GM10266 (cell line): ENCODE results near the gene PIGR.

ENCODE experiments used
- DNase-seq: peaks from one replicate; pipeline ENCODE4 v3.0.0; 2012; ENCODE audit errors: extremely low spot score
- CTCF ChIP-seq: IDR thresholded peaks from 2 replicates; pipeline ENCODE4 v1.5.1; 2012; ENCODE audit warnings: mild to moderate bottlenecking, low read depth; ENCODE audit not compliant: control insufficient read depth, insufficient read depth; ENCODE audit errors: missing control alignments

The PIGR gene

DNA sequence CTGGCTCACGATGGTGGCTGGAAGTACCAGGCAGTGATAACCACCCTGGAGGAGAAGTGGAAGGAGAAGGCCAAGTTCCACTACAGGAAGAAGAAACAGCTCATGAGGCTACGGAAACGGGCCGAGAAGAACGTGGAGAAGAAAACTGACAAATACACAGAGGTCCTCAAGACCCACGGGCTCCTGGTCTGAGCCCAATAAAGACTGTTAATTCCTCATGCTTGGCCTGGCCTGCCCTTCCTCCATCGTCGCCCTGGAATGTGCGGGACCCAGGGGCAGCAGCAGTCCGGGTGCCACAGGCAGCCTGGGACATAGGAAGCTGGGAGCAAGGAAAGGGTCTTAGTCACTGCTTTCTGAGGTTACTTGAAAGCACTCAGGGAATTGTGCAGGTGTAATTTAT, 38.2 kb downstream of the PIGR start:
- DNase-seq = no peak

GRCh38 chr1:206907304-206907991, 38.8 kb downstream of the PIGR start:
- DNase-seq = no peak
- TF ChIP-seq CTCF = no peak

More for the DNA sequence above, 38.2 kb downstream of the PIGR start:
- TF ChIP-seq CTCF = no peak

DNA sequence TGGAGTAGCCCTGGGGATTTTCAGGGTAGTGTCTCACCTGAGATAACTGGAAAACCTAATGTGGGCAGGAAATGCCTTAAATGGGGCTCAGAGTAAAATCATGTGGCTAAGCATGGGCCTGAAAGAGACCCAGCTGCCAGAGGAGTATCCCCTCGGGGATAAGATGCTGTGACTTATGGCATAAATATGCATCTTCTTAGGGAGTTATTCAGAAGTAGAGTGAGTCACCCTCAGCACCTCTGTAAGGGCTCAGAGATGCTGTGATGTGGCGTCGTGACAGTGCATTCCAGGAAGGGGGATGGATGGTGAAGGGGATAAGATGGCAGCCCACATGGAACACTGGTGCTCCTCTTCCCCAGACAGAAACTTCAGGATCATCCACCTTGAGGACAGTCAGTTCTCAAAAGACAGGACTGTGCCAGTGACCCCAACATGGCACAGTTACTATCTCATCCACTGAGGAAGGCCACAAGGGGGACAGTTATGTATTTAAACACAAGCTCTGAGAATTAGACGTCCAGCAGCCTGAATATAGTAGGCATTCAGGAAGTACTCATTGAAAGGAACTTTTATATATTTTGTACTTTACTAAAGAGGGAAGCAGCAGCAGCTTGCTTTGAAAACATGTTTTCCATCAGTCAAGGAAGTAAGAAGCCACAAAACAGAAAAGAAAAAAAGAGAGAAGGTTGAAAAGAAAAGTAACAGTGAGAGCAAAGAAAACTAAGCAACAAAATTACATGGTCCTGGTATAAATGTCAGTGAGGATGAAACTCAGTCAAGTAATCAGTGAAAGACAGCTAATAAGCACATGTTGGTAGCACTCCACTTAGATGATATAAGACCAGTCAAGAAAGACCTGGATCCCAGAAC, 40.7 kb downstream of the PIGR start:
- TF ChIP-seq CTCF = no peak
- DNase-seq = no peak

DNA sequence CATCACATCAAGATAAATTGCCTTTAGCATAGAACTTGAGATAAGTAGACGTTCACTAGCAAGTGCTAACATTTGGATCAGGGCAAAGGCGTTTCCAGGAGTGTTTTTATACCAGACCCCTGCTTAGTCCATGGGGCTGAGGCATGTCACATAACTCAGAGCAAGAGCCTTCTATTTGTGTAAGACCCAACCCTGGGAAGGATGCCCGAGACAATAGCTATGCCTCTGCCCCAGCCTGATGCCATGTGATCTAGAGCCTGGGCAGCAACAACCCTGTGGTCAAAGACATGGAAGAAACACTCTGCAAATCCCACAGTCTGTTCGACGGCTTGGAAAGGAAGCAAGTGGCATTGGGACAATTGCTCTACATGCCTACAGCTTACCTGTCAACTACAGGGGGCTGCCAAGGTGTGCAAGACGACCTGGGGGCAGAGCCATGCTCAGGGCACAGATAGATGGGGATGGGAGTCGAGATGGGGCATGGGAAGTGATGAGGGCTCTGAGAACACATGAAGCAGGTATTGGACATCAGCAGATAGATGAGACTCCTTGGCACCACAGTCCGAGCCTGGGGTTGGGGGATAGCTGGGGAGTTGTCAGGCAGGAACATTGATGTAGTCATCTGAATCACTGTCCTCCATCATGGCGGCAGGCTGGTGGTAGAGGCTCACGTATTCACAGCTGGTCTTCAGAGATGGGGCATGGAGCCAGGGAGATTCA, 41.7 kb downstream of the PIGR start:
- no peak for DNase-seq
- TF ChIP-seq CTCF = no peak

DNA sequence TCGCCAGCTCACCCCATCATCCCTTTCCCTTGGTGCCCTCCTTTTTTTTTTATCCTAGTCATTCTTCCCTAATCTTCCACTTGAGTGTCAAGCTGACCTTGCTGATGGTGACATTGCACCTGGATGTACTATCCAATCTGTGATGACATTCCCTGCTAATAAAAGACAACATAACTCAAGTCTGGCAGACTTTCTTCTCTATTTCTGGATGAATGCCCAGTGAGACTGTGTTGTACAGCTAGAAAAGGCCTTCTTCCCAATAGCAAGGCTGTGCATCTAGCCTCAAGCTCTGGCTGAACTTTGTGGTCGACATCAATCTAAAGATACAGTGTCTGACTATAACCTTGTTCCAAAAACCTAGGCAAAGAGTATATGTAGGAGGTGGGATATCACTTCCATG, 42.6 kb downstream of the PIGR start:
- TF ChIP-seq CTCF = no peak
- DNase-seq = no peak

- no peak for TF ChIP-seq CTCF
- no peak for DNase-seq
Observed at GRCh38 chr1:206902702-206903101, 43.6 kb downstream of the PIGR start.
